ENCODE data around the gene ARHGAP6.

The ARHGAP6 gene

DNA sequence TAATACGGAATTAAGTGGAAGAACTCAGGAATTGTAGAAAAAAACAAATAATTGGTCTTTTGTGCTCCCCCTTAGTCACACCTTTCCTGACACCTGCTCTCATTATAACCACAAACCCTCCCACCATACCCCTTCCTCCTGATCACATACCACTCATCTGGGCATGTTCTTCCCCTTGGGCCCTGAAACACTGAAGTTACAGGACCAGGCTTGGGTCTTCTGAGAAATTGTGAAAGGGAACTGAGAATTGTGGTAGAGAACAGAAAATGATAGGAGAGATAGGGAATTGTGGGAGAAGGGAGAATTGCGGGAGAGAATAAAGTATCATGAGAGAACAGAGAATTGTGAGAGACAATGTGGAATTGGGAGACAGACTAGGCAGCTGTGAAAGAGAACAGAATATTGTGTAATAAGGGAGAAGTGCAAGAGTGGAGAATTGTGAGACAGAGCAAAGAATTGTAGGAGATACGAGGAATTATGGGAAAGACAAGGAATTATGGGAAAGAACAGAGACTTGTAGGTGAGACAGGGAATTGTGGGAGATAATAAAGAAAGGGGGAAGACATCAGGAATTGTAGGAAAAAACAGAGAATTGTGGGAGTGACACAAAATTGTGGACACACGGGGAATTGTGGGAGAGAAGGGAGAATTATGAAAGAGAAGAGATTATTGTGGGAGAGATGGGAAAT is 557.3 kb downstream of the ARHGAP6 start:
- DNase-seq (ENCODE audit: low spot score), result no peak

DNA sequence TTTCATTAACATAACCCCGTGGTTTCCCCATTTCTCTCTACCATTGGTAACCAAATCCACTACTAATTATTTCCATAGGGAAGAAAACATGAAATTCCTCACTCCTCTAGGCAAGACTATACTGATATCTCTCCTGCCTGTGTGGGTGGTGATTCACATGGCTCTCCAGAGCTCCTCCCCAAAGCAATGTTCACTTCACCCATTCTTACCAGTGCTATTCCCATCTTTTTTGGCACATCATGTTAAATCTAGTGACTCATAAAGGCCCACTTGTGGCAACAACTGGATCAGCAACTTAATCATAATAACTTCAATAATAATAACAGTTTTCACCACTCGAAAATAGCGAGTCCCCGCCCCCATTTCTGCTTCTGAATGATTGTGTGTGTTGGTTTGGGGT is 560.6 kb downstream of the ARHGAP6 start:
- DNase-seq (ENCODE audit: low spot score), result no peak

- DNase-seq (ENCODE audit: low spot score), result no peak
Observed at GRCh38 chrX:11103751-11104150, 562.0 kb downstream of the ARHGAP6 start.

- no peak for DNase-seq (ENCODE audit: low spot score)
Observed at GRCh38 chrX:11103006-11103405, 562.7 kb downstream of the ARHGAP6 start.

- DNase-seq (ENCODE audit: low spot score), result peak; percentile 4
Observed at GRCh38 chrX:11100281-11101035, 565.3 kb downstream of the ARHGAP6 start.

- no peak for DNase-seq (ENCODE audit: low spot score)
Observed at GRCh38 chrX:11099465-11099864, 566.3 kb downstream of the ARHGAP6 start.

GRCh38 chrX:11097933-11098332 is 567.8 kb downstream of the ARHGAP6 start:
- no peak for DNase-seq (ENCODE audit: low spot score)

GRCh38 chrX:11089802-11090201 is 575.9 kb downstream of the ARHGAP6 start:
- no peak for DNase-seq (ENCODE audit: low spot score)

Small RNA genes within 50 kb of the gene (small RNA-seq; reads per million reads assigned to genes)
- gene MIR548AX, result 0 to 0.03 reads per million in 2 experiments
- gene RF00019, result 0 reads per million in 2 experiments
- gene RF02271, result 0 reads per million in 2 experiments

Measured in SK-N-DZ (cell line).